ENCODE measurements around the gene CLMN.

The CLMN gene

GRCh38 chr14:95348395-95349080 is 28.8 kb upstream of the CLMN start:
- no peak for DNase-seq (ENCODE audit: low read depth, low spot score)
- no peak for TF ChIP-seq EZH2 (IDR thresholded peaks at IDR 0.05)
- no peak overlapping the region for H3K27ac ChIP-seq
- no peaks in the 10 kb centered on the region for H3K9me3 ChIP-seq (ENCODE audit: low read depth, low read length)
- H3K36me3 ChIP-seq (ENCODE audit: insufficient read depth, low read length) = no peaks in the 10 kb centered on the region
- no peak overlapping the region for H3K4me3 ChIP-seq
- H3K9ac ChIP-seq (ENCODE audit: insufficient read length) = no peak overlapping the region

- TF ChIP-seq EZH2 (IDR thresholded peaks at IDR 0.05) = no peak
- TF ChIP-seq POLR2AphosphoS5 (IDR thresholded peaks at IDR 0.05; ENCODE audit: borderline replicate concordance, low read depth, low read length) = no peak
- DNase-seq (ENCODE audit: low read depth, low spot score) = no peak
- no peak overlapping the region for H3K4me3 ChIP-seq
These were observed 27.1 kb upstream of the CLMN start for GRCh38 chr14:95346820-95347219.

GRCh38 chr14:95346266-95346665 is 26.6 kb upstream of the CLMN start:
- DNase-seq (ENCODE audit: low read depth, low spot score) = no peak
- Histone ChIP-seq H3K9me3 (ENCODE audit: low read depth, low read length) (no peaks in the 10 kb centered on the region), H3K4me3 (no peak overlapping the region), H3K9ac (ENCODE audit: insufficient read length) (no peak overlapping the region), H3K36me3 (ENCODE audit: insufficient read depth, low read length) (no peaks in the 10 kb centered on the region), H3K27ac (no peak overlapping the region)
- no peak for TF ChIP-seq POLR2AphosphoS5 (IDR thresholded peaks at IDR 0.05; ENCODE audit: borderline replicate concordance, low read depth, low read length)
- TF ChIP-seq FOXP2 (optimal IDR thresholded peaks at IDR 0.05; ENCODE audit: control extremely low read depth, extremely low read length, insufficient read depth) = no peak
- TF ChIP-seq EZH2 (IDR thresholded peaks at IDR 0.05) = no peak

More at GRCh38 chr14:95346820-95347219, 27.1 kb upstream of the CLMN start:
- no peaks in the 10 kb centered on the region for H3K36me3 ChIP-seq (ENCODE audit: insufficient read depth, low read length)
- no peaks in the 10 kb centered on the region for H3K9me3 ChIP-seq (ENCODE audit: low read depth, low read length)
- no peak overlapping the region for H3K9ac ChIP-seq (ENCODE audit: insufficient read length)
- H3K27ac ChIP-seq = no peak overlapping the region

GRCh38 chr14:95345032-95345431 is 25.3 kb upstream of the CLMN start:
- no peaks in the 10 kb centered on the region for H3K9me3 ChIP-seq (ENCODE audit: low read depth, low read length)
- no peaks in the 10 kb centered on the region for H3K36me3 ChIP-seq (ENCODE audit: insufficient read depth, low read length)
- TF ChIP-seq FOXP2 (optimal IDR thresholded peaks at IDR 0.05; ENCODE audit: control extremely low read depth, extremely low read length, insufficient read depth) (no peak), EZH2 (IDR thresholded peaks at IDR 0.05) (no peak), POLR2AphosphoS5 (IDR thresholded peaks at IDR 0.05; ENCODE audit: borderline replicate concordance, low read depth, low read length) (no peak)
- DNase-seq (ENCODE audit: low read depth, low spot score) = no peak
- no peak overlapping the region for H3K4me3 ChIP-seq
- H3K27ac ChIP-seq = no peak overlapping the region
- no peak overlapping the region for H3K9ac ChIP-seq (ENCODE audit: insufficient read length)

GRCh38 chr14:95344536-95344935 is 24.8 kb upstream of the CLMN start:
- Histone ChIP-seq H3K4me3 (no peak overlapping the region), H3K36me3 (ENCODE audit: insufficient read depth, low read length) (no peaks in the 10 kb centered on the region), H3K9me3 (ENCODE audit: low read depth, low read length) (no peaks in the 10 kb centered on the region), H3K9ac (ENCODE audit: insufficient read length) (no peak overlapping the region), H3K27ac (no peak overlapping the region)
- no peak for DNase-seq (ENCODE audit: low read depth, low spot score)
- TF ChIP-seq FOXP2 (optimal IDR thresholded peaks at IDR 0.05; ENCODE audit: control extremely low read depth, extremely low read length, insufficient read depth) (no peak), EZH2 (IDR thresholded peaks at IDR 0.05) (no peak), POLR2AphosphoS5 (IDR thresholded peaks at IDR 0.05; ENCODE audit: borderline replicate concordance, low read depth, low read length) (no peak)

- no peak overlapping the region for H3K27ac ChIP-seq
- H3K9ac ChIP-seq (ENCODE audit: insufficient read length) = no peak overlapping the region
- H3K36me3 ChIP-seq (ENCODE audit: insufficient read depth, low read length) = no peaks in the 10 kb centered on the region
- TF ChIP-seq FOXP2 (optimal IDR thresholded peaks at IDR 0.05; ENCODE audit: control extremely low read depth, extremely low read length, insufficient read depth) (no peak), POLR2AphosphoS5 (IDR thresholded peaks at IDR 0.05; ENCODE audit: borderline replicate concordance, low read depth, low read length) (no peak), EZH2 (IDR thresholded peaks at IDR 0.05) (no peak)
- DNase-seq (ENCODE audit: low read depth, low spot score) = no peak
- no peaks in the 10 kb centered on the region for H3K9me3 ChIP-seq (ENCODE audit: low read depth, low read length)
- H3K4me3 ChIP-seq = no peak overlapping the region
These were observed 21.9 kb upstream of the CLMN start for GRCh38 chr14:95341564-95341963.

- Histone ChIP-seq H3K27ac (no peak overlapping the region), H3K4me3 (no peak overlapping the region), H3K36me3 (ENCODE audit: insufficient read depth, low read length) (no peaks in the 10 kb centered on the region), H3K9ac (ENCODE audit: insufficient read length) (no peak overlapping the region), H3K9me3 (ENCODE audit: low read depth, low read length) (no peaks in the 10 kb centered on the region)
- no peak for DNase-seq (ENCODE audit: low read depth, low spot score)
- TF ChIP-seq FOXP2 (optimal IDR thresholded peaks at IDR 0.05; ENCODE audit: control extremely low read depth, extremely low read length, insufficient read depth) (no peak), POLR2AphosphoS5 (IDR thresholded peaks at IDR 0.05; ENCODE audit: borderline replicate concordance, low read depth, low read length) (no peak), EZH2 (IDR thresholded peaks at IDR 0.05) (no peak)
These were observed 21.4 kb upstream of the CLMN start for GRCh38 chr14:95341115-95341514.

- DNase-seq (ENCODE audit: low read depth, low spot score) = no peak
- no peak overlapping the region for H3K4me3 ChIP-seq
- H3K27ac ChIP-seq = no peak overlapping the region
- TF ChIP-seq FOXP2 (optimal IDR thresholded peaks at IDR 0.05; ENCODE audit: control extremely low read depth, extremely low read length, insufficient read depth) = no peak
- TF ChIP-seq EZH2 (IDR thresholded peaks at IDR 0.05) = no peak
- TF ChIP-seq POLR2AphosphoS5 (IDR thresholded peaks at IDR 0.05; ENCODE audit: borderline replicate concordance, low read depth, low read length) = no peak
- no peak overlapping the region for H3K9ac ChIP-seq (ENCODE audit: insufficient read length)
- H3K36me3 ChIP-seq (ENCODE audit: insufficient read depth, low read length) = no peaks in the 10 kb centered on the region
- no peaks in the 10 kb centered on the region for H3K9me3 ChIP-seq (ENCODE audit: low read depth, low read length)
These were observed 20.5 kb upstream of the CLMN start for GRCh38 chr14:95340201-95340697.

GRCh38 chr14:95339301-95339865 is 19.7 kb upstream of the CLMN start:
- no peak overlapping the region for H3K27ac ChIP-seq
- no peaks in the 10 kb centered on the region for H3K36me3 ChIP-seq (ENCODE audit: insufficient read depth, low read length)
- DNase-seq (ENCODE audit: low read depth, low spot score) = no peak
- H3K9ac ChIP-seq (ENCODE audit: insufficient read length) = no peak overlapping the region
- no peaks in the 10 kb centered on the region for H3K9me3 ChIP-seq (ENCODE audit: low read depth, low read length)
- no peak for TF ChIP-seq EZH2 (IDR thresholded peaks at IDR 0.05)
- no peak for TF ChIP-seq FOXP2 (optimal IDR thresholded peaks at IDR 0.05; ENCODE audit: control extremely low read depth, extremely low read length, insufficient read depth)
- no peak for TF ChIP-seq POLR2AphosphoS5 (IDR thresholded peaks at IDR 0.05; ENCODE audit: borderline replicate concordance, low read depth, low read length)
- no peak overlapping the region for H3K4me3 ChIP-seq
